CD4-positive, alpha-beta T cell treated with Interleukin-15 for 4 hours (primary cell): ENCODE measurements around the gene RUSF1.
"Not testable (repeated sequence)": the region's sequence is repeated elsewhere in the genome, so short reads cannot be mapped to it uniquely, and the experiment has no call there.

Experiments
- DNase-seq: peaks from one replicate; pipeline ENCODE4 v3.0.0-alpha.2; 2020; ENCODE audit warnings: low spot score

Gene RUSF1

DNA sequence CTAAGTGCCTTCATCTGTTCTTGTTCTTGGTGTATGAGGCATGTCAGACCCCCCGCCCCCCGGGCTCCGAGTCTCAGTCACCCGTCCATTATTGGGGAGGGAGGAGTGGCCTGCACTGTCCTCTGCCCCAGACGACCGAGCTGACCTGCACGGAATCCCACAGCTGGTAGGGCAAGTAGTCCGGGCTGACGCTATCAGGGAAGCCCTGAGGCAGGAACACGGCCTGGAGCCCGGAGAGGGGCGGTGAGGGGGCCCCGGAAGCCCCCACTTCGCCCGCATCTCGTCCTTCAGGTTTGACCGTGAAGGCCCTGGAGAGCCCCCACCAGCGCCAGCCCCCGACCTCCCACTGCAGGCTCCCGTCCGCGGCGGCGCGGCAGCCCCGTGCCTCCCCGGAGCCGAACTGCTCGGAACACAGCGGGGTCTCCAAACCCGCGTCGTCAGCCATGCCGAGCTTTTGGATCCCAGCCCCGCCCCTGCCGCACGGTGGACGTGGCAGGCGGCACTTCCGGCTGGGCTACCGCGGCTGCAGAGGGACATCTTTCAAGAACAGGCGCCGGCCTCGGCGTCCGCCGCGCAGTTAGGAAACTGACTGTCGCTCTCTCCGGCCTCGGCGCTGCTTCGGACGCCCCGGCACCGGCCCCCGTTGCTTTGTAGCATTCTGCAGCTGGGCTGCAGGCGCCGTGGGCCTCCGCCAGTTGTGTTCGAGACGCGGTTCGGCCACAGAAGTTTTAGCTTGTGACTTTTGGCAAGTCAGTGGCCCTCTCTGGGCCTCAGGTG, at the start of gene RUSF1:
Gene RUSF1 (minus strand): TSS at position 463 of the 777 bp plus-strand sequence. CDS start 18 bp downstream, at position 445.
- peak; percentile 80 for DNase-seq

DNA sequence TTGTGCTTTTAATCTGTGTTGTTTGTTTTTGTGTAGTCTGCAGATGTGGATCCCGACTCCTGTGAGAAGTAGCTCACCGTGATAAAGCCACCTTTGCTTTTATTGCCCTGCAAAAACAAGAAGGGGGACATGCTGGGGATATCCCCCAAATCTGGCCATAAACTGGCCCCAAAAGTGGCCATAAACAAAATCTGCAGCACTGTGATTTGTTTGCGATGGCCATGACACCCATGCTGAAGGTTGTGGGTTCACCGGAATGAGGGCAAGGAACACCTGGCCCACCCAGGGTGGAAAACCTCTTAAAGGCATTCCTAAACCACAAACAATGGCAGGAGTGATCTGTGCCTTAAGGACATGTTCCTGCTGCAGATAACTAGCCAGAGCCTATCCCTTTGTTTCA, 34.6 kb upstream of the RUSF1 start:
- DNase-seq: no peak

DNA sequence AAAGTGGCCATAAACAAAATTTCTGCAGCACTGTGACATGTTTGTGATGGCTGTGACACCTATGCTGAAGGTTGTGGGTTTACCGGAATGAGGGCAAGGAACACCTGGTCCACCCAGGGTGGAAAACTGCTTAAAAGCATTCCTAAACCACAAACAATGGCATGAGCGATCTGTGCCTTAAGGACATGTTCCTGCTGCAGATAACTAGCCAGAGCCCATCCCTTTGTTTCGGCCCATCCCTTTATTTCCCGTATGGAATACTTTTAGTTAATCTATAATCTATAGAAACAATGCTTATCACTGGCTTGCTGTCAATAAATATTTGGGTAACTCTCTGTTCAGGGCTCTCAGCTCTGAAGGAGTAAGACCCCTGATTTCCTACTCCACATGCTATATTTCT, 31.6 kb upstream of the RUSF1 start:
- not testable (repeated sequence) for DNase-seq

DNA sequence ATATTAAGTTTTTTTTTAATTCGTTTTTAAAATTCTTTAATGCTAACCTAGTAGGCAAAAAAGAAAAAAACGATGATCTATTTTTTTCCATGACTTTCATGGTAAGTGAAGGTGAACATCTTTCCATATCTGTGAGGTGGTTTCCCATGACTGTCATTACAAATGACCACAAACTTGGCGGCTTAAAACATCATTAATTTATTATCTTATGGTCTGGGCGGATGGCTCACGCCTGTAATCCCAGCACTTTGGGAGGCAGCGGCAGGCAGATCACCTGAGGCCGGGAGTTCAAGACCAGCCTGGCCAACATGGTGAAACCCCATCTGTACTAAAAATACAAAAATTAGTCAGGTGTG, 30.0 kb upstream of the RUSF1 start:
- not testable (repeated sequence) for DNase-seq

GRCh38 chr16:31537362-31538242, 29.4 kb upstream of the RUSF1 start:
- DNase-seq: no peak

DNA sequence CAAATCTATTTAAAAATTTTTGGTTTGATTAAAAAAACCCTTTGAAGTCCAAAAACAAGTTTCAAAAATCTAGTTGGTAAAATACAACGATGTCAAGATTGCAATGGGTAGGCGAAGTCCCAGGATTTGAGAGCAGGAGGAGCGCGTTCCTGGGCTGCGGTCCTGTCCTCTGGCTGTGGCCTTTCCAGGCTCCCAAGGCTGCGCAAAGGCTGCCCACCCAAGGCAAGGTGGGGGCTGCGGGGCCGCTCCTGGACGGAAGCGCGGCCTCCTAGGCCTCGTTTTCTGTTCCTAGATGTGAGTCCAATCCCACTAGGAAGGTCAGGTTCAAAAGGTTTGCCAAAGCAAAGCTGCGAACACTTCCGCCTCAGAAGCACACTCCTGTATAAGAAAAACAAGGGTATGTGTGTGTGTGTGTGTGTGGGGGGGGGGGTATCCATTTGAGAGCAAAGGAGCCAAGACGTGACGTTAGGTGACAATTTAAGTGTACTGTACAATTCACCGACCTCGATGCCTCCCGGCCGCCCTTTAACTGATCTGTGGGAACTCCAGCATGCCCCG, 28.7 kb upstream of the RUSF1 start:
- no peak for DNase-seq

GRCh38 chr16:31535737-31536136, 27.5 kb upstream of the RUSF1 start:
- DNase-seq: no peak

DNA sequence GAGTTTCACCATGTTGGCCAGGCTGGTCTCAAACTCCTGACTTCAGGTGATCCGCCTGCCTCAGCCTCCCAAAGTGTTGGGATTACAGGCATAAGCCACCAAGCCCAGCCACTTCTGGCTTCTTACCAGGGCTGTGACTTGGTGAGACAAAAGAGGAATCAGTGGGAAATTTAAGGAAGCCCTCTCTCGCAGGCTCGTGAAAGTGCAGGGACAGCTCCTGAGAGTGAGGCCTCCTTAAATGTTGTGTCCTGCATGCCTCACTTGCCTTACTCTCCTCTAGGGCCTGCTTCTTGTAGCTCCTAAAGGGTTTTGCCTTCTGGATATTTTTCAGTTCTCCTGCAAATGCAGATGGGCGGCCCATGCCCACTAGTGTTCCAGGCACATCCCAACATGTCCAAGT, 24.7 kb upstream of the RUSF1 start:
- no peak for DNase-seq

DNA sequence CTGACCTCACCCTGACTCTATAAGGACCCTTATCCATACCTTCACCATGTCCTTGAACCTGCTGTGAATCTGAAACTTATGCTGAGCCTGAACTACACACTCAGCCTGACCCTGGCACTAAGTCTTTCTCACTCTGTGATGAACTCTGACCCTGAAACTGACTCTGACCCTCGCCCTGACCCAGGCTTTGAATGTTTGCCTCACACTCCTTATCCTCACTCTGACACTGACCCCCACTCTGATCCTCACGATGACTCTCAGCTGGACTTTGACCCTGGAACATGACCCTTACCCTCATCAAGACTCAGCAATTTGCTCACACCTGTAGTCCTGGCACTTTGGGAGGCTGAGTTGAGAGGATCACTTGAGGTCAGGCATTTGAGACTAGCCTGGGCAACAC, 23.9 kb upstream of the RUSF1 start:
- DNase-seq: no peak

DNA sequence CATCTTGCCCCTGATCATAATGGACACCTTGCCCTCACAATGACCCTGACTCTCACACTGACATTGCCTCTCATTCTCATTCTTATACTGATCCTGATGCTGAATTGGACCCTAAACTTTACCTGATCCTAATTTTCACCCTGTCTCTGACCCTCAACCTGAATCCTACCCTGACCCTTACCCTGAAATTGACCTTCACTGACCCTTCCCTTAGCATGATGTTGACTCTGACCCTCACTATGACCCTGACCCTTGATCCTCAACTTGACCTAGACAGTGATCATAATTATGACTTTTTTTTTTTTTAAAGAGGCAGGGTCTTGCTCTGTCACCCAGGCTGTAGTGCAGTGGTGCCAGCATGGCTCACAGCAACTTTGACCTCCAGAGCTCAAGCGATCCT, 22.9 kb upstream of the RUSF1 start:
- no peak for DNase-seq

- no peak for DNase-seq
These were observed 22.2 kb upstream of the RUSF1 start for GRCh38 chr16:31530405-31530804.

DNA sequence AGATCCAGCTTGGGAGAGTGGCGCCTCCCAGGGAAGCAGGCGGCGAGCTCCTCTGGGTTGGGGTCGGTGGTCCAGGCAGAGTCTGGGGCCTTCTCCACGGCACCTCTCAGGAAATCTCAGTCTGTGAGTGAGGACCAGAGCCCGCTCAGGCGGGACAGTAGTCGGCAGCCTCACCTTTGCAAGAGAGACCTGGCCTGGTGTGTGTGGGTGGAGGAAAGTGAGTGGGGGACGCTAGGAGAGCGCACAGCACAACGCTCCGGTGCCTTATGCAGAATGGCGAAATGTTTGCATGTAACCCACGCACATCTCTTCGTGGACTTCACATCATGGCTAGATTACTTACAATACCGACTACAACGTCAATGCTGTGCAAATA, 21.7 kb upstream of the RUSF1 start:
- no peak for DNase-seq

- DNase-seq: no peak
These were observed 21.1 kb upstream of the RUSF1 start for GRCh38 chr16:31529108-31529936.

DNA sequence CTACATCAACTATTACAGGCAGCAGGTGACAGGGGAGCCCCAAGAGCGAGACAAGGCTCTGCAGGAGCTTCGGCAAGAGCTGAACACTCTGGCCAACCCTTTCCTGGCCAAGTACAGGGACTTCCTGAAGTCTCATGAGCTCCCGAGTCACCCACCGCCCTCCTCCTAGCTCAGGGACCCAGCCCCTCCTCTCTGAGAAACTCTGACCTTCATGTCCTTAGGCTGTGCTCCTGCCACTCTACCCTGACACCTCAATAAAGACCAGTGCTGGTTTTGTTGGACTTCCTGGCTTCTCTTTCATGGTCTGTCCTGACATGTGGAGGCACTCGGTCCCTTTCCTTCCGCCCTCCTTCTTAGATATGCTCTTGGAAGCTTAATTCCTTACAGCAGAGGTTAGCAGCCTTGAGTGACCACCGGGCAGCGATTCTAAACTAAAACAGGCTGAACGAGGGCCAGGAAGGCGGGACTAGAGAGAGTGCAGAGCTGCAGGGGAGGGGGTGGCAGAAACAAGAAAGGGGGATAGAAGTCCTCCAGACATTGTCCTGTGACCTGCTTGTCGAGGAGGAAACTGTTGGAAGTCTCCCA, 20.4 kb upstream of the RUSF1 start:
- DNase-seq: no peak

DNA sequence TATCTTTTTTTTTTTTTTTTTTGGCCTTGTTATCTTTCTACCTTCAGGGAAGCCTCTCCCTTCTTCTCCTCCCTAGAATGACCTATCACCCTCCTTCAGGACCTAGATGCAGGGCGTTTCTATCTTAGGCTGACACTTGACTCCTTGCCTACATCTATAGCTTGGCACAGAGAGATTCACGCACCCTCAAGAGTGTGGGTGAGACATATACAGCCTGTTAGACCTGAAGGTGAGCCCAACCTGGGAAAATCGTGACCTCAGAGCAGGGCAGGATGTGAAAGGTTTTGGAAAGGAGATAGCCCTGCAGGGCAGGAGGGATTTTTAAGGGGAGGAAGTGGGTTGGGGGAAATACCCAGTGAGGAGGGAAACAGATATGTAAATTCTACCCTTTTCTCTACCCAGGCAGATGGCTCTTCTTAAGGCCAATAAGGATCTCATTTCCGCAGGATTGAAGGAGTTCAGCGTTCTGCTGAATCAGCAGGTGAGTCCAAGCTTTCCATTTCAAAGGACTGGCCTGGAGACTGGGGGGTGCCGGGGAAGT, 19.6 kb upstream of the RUSF1 start, which contains the start of gene AHSP:
Gene AHSP (plus strand): TSS at position 167 of the 541 bp plus-strand sequence. CDS start 240 bp downstream, at position 407.
- no peak for DNase-seq

GRCh38 chr16:31525113-31525512, 16.9 kb upstream of the RUSF1 start:
- no peak for DNase-seq

GRCh38 chr16:31523768-31524167, 15.6 kb upstream of the RUSF1 start:
- DNase-seq: not testable (repeated sequence)

GRCh38 chr16:31522071-31522470, 13.9 kb upstream of the RUSF1 start:
- no peak for DNase-seq

GRCh38 chr16:31521368-31521767, 13.2 kb upstream of the RUSF1 start:
- DNase-seq: no peak

GRCh38 chr16:31519759-31520431, 11.7 kb upstream of the RUSF1 start:
- DNase-seq: no peak
